GM12878 (cell line): ENCODE results near the gene SLX4IP.

ENCODE experiments used
- NR2F1 ChIP-seq: fragments of 450-650 bp; conservative IDR thresholded peaks from 2 replicates; pipeline ENCODE4 v1.6.1; 2017; ENCODE audit warnings: mild to moderate bottlenecking
- TCF12 ChIP-seq: IDR thresholded peaks from 2 replicates; pipeline ENCODE4 v1.6.1; 2011; ENCODE audit warnings: low read depth, mild to moderate bottlenecking, low read length
- YY1 ChIP-seq: IDR thresholded peaks from 2 replicates; pipeline ENCODE4 v1.6.1; 2011; ENCODE audit warnings: low read depth, mild to moderate bottlenecking, low read length
- ZNF274 ChIP-seq: IDR thresholded peaks from one replicate; pipeline ENCODE4 v1.8.0; 2011; ENCODE audit not compliant: insufficient read length, insufficient read depth
- TF ChIP-seq, protein P1 (sequence below), 3 experiments: IDR thresholded peaks in 2 of 3; conservative IDR thresholded peaks in 1 of 3; 2 replicates each; pipeline ENCODE4 v1.5.1; 2011; ENCODE audit warnings: low read depth in 3 of 3, low read length in 3 of 3, mild to moderate bottlenecking in 3 of 3, control low read depth in 2 of 3, moderate library complexity in 2 of 3, inconsistent platforms in 1 of 3, mixed read lengths in 1 of 3; ENCODE audit not compliant: control insufficient read depth in 2 of 3, insufficient read depth in 1 of 3; ENCODE audit errors: extremely low read depth in 1 of 3

- TF ChIP-seq ZNF274 (no peak), YY1 (no peak), TCF12 (no peak), NR2F1 (no peak)
- TF ChIP-seq, protein P1, sequence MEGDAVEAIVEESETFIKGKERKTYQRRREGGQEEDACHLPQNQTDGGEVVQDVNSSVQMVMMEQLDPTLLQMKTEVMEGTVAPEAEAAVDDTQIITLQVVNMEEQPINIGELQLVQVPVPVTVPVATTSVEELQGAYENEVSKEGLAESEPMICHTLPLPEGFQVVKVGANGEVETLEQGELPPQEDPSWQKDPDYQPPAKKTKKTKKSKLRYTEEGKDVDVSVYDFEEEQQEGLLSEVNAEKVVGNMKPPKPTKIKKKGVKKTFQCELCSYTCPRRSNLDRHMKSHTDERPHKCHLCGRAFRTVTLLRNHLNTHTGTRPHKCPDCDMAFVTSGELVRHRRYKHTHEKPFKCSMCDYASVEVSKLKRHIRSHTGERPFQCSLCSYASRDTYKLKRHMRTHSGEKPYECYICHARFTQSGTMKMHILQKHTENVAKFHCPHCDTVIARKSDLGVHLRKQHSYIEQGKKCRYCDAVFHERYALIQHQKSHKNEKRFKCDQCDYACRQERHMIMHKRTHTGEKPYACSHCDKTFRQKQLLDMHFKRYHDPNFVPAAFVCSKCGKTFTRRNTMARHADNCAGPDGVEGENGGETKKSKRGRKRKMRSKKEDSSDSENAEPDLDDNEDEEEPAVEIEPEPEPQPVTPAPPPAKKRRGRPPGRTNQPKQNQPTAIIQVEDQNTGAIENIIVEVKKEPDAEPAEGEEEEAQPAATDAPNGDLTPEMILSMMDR (IDR thresholded peaks at IDR 0.05 in 2 of 3, conservative IDR thresholded peaks at IDR 0.05 in 1 of 3; ENCODE audit: control insufficient read depth in 2 of 3, extremely low read depth in 1 of 3, insufficient read depth in 1 of 3, low read depth in 3 of 3, low read length in 3 of 3): no peak
Observed at GRCh38 chr20:10492844-10493243, 57.7 kb downstream of the SLX4IP start.
